ENCODE measurements around the gene NRXN3.
"Not testable (repeated sequence)": the region's sequence is repeated elsewhere in the genome, so short reads cannot be mapped to it uniquely, and the experiment has no call there.

The NRXN3 gene

GRCh38 chr14:79096811-79097210 lies 926.6 kb downstream of the NRXN3 start:
- DNase-seq, result no peak

GRCh38 chr14:79098324-79098723 lies 928.2 kb downstream of the NRXN3 start:
- no peak for DNase-seq

- DNase-seq, result no peak
Measured at GRCh38 chr14:79100578-79100977, 930.4 kb downstream of the NRXN3 start.

GRCh38 chr14:79101388-79101787 lies 931.2 kb downstream of the NRXN3 start:
- no peak for DNase-seq

- no peak for DNase-seq
Measured at GRCh38 chr14:79103764-79104163, 933.6 kb downstream of the NRXN3 start.

- not testable (repeated sequence) for DNase-seq
Measured at GRCh38 chr14:79110564-79110963, 940.4 kb downstream of the NRXN3 start.

- no peak for DNase-seq
Measured at GRCh38 chr14:79111987-79112501, 941.9 kb downstream of the NRXN3 start.

- DNase-seq, result no peak
Measured at GRCh38 chr14:79117561-79117960, 947.4 kb downstream of the NRXN3 start.

- no peak for DNase-seq
Measured at GRCh38 chr14:79118291-79118690, 948.1 kb downstream of the NRXN3 start.

GRCh38 chr14:79134361-79134760 lies 964.2 kb downstream of the NRXN3 start:
- DNase-seq, result no peak

- no peak for DNase-seq
Measured at GRCh38 chr14:79136071-79137044, 966.2 kb downstream of the NRXN3 start.

GRCh38 chr14:79137045-79137430 lies 966.9 kb downstream of the NRXN3 start:
- no peak for DNase-seq

GRCh38 chr14:79137836-79138235 lies 967.7 kb downstream of the NRXN3 start:
- DNase-seq, result no peak

GRCh38 chr14:79144896-79145295 lies 974.7 kb downstream of the NRXN3 start:
- no peak for DNase-seq

- DNase-seq, result no peak
Measured at GRCh38 chr14:79150226-79150625, 980.1 kb downstream of the NRXN3 start.

- DNase-seq, result no peak
Measured at GRCh38 chr14:79157369-79157768, 987.2 kb downstream of the NRXN3 start.

GRCh38 chr14:79161571-79161970 lies 991.4 kb downstream of the NRXN3 start:
- DNase-seq, result no peak

GRCh38 chr14:79162833-79163232 lies 992.7 kb downstream of the NRXN3 start:
- DNase-seq, result no peak

- no peak for DNase-seq
Measured at GRCh38 chr14:79165471-79166090, 995.4 kb downstream of the NRXN3 start.

- no peak for DNase-seq
Measured at GRCh38 chr14:79166171-79166570, 996.0 kb downstream of the NRXN3 start.

GRCh38 chr14:79167957-79168356 lies 997.8 kb downstream of the NRXN3 start:
- DNase-seq, result no peak

GRCh38 chr14:79175671-79176070 lies 1005.5 kb downstream of the NRXN3 start:
- no peak for DNase-seq

- DNase-seq, result no peak
Measured at GRCh38 chr14:79177106-79177505, 1006.9 kb downstream of the NRXN3 start.

GRCh38 chr14:79178719-79179118 lies 1008.5 kb downstream of the NRXN3 start:
- no peak for DNase-seq

All from activated CD4-positive, alpha-beta T cell treated with anti-CD3 and anti-CD28 coated beads, Interleukin-2, amount 50 U/mL, for 1 hour (primary cell).